ENCODE results near the gene MACROD2.

GRCh38 chr20:15625981-15626380, 1630.7 kb downstream of the MACROD2 start:
- TF ChIP-seq, protein P1, sequence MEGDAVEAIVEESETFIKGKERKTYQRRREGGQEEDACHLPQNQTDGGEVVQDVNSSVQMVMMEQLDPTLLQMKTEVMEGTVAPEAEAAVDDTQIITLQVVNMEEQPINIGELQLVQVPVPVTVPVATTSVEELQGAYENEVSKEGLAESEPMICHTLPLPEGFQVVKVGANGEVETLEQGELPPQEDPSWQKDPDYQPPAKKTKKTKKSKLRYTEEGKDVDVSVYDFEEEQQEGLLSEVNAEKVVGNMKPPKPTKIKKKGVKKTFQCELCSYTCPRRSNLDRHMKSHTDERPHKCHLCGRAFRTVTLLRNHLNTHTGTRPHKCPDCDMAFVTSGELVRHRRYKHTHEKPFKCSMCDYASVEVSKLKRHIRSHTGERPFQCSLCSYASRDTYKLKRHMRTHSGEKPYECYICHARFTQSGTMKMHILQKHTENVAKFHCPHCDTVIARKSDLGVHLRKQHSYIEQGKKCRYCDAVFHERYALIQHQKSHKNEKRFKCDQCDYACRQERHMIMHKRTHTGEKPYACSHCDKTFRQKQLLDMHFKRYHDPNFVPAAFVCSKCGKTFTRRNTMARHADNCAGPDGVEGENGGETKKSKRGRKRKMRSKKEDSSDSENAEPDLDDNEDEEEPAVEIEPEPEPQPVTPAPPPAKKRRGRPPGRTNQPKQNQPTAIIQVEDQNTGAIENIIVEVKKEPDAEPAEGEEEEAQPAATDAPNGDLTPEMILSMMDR (IDR thresholded peaks at IDR 0.05) = no peak
- no peak for TF ChIP-seq POLR2A (IDR thresholded peaks at IDR 0.05)

All from uterus (tissue), 2 donors.